ENCODE measurements around the gene CFAP74. TPM values are rescaled to one million over a fixed set of nuclear protein-coding genes. Genes with fewer than 3 reads are reported as not detected.

CFAP74 gene
- total RNA-seq, 3 donors from 2014 or later, result 0.29 to 0.98 TPM; not detected in 1

DNA sequence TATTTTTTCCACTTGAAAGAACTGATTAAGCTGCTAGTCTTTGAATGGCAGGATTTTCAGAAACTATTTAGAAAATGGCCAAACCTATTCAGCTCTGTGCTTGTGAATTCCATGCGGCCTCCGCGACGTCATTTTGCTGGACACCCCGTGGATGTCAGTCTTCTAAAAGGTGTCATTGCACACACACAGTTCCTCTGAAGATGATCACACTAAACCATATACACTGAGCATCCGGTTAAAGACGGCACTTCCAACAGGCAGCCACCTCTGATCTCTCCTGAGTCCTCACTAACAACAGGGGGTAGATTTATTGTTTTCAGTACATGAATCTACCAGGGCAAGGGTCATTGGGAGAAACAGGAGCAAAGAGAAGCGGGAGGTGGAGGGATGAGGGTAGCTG is 9.1 kb downstream of the CFAP74 start:
- H3K4me3 ChIP-seq, result no peak overlapping the region
- H3K27me3 ChIP-seq, result no peaks in the 10 kb centered on the region
- intact Hi-C loops (cut with DNase I; ENCODE audit: low total_unique reads), result no loop called here
- H3K27ac ChIP-seq, result no peak overlapping the region
- no peak for DNase-seq (ENCODE audit: low spot score in 2 of 2)
- no peaks in the 10 kb centered on the region for H3K4me1 ChIP-seq
- no peaks in the 10 kb centered on the region for H3K36me3 ChIP-seq
- TF ChIP-seq POLR2AphosphoS5 (IDR thresholded peaks at IDR 0.05), result no peak
- TF ChIP-seq, protein P1, sequence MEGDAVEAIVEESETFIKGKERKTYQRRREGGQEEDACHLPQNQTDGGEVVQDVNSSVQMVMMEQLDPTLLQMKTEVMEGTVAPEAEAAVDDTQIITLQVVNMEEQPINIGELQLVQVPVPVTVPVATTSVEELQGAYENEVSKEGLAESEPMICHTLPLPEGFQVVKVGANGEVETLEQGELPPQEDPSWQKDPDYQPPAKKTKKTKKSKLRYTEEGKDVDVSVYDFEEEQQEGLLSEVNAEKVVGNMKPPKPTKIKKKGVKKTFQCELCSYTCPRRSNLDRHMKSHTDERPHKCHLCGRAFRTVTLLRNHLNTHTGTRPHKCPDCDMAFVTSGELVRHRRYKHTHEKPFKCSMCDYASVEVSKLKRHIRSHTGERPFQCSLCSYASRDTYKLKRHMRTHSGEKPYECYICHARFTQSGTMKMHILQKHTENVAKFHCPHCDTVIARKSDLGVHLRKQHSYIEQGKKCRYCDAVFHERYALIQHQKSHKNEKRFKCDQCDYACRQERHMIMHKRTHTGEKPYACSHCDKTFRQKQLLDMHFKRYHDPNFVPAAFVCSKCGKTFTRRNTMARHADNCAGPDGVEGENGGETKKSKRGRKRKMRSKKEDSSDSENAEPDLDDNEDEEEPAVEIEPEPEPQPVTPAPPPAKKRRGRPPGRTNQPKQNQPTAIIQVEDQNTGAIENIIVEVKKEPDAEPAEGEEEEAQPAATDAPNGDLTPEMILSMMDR (IDR thresholded peaks at IDR 0.05), result no peak
- H3K9me3 ChIP-seq, result no peaks in the 10 kb centered on the region

GRCh38 chr1:1990222-1990621 is 13.4 kb downstream of the CFAP74 start:
- intact Hi-C loops (cut with DNase I; ENCODE audit: low total_unique reads), result no loop called here
- Histone ChIP-seq H3K36me3 (no peaks in the 10 kb centered on the region), H3K27me3 (peaks cover 0 to 23% of the 10 kb centered on the region in 2 donors), H3K4me1 (no peaks in the 10 kb centered on the region), H3K9me3 (no peaks in the 10 kb centered on the region), H3K4me3 (no peak overlapping the region), H3K27ac (peak overlapping the region; percentile 59 to 86)
- TF ChIP-seq POLR2A (IDR thresholded peaks at IDR 0.05) (no peak), POLR2AphosphoS5 (IDR thresholded peaks at IDR 0.05) (no peak)
- TF ChIP-seq, protein P1 (IDR thresholded peaks at IDR 0.05), result no peak
- DNase-seq (ENCODE audit: low spot score in 2 of 2), result no peak

DNA sequence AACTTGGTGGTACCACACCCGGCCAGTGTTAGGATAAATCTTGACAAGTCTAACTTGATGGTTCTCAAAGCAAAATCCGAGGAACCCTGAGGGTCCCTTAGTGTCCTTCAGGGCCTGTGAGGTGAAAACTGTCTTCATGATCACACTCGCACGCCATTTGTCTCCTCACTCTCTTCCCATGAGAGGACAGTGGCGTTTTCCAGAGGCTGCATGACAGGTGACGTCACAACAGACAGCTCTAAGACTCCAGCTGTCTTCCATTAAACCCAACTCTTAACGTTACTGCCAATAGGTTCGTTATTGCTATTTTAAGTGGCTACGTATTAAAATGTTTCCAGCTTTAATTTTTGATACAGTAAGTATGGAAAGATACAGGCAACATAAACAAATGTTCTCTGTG is 13.8 kb downstream of the CFAP74 start:
- no peaks in the 10 kb centered on the region for H3K9me3 ChIP-seq
- intact Hi-C loops (cut with DNase I; ENCODE audit: low total_unique reads), result no loop called here
- H3K4me3 ChIP-seq, result peak overlapping the region in 1 of 3 donors; percentile 2
- H3K27me3 ChIP-seq, result peaks cover 0 to 23% of the 10 kb centered on the region in 2 donors
- no peak for DNase-seq (ENCODE audit: low spot score in 2 of 2)
- TF ChIP-seq, protein P1 (IDR thresholded peaks at IDR 0.05), result no peak
- TF ChIP-seq POLR2AphosphoS5 (IDR thresholded peaks at IDR 0.05), result no peak
- no peak for TF ChIP-seq POLR2A (IDR thresholded peaks at IDR 0.05)
- no peaks in the 10 kb centered on the region for H3K36me3 ChIP-seq
- no peaks in the 10 kb centered on the region for H3K4me1 ChIP-seq
- peak overlapping the region; percentile 59 to 86 for H3K27ac ChIP-seq

DNA sequence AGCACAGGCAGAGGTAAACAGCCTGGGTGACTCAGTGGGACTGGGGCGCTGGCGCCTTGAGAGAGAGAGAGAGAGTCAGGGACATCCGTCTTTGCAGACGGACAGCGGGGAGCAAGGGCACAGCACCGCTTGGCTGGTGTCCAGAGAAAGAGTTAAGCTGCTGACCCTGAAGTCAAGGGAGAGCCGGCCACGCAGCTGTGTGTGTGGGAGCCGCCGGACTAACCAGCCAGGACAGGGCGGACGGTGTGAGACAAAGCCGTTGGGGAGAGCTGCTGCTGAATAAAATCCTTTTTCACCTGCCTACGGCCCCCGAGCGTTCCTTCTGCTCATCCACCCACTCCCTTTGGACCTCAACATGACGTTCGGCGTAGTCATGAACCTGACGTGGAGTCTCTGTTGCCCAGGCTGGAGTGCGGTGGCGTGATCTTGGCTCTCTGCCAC is 14.5 kb downstream of the CFAP74 start:
- peak overlapping the region; percentile 59 to 86 for H3K27ac ChIP-seq
- no peak for DNase-seq (ENCODE audit: low spot score in 2 of 2)

More for the DNA sequence above, 14.5 kb downstream of the CFAP74 start:
- Histone ChIP-seq H3K9me3 (no peaks in the 10 kb centered on the region), H3K4me3 (peak overlapping the region in 1 of 3 donors; percentile 47), H3K4me1 (no peaks in the 10 kb centered on the region), H3K36me3 (no peaks in the 10 kb centered on the region), H3K27me3 (peaks cover 0 to 23% of the 10 kb centered on the region in 2 donors)
- TF ChIP-seq POLR2AphosphoS5 (IDR thresholded peaks at IDR 0.05) (no peak), POLR2A (IDR thresholded peaks at IDR 0.05) (no peak)
- TF ChIP-seq, protein P1 (IDR thresholded peaks at IDR 0.05), result no peak
- intact Hi-C loops (cut with DNase I; ENCODE audit: low total_unique reads), result no loop called here
